Measurements from ENCODE around the gene ITGA7.

- TF ChIP-seq, protein P1, sequence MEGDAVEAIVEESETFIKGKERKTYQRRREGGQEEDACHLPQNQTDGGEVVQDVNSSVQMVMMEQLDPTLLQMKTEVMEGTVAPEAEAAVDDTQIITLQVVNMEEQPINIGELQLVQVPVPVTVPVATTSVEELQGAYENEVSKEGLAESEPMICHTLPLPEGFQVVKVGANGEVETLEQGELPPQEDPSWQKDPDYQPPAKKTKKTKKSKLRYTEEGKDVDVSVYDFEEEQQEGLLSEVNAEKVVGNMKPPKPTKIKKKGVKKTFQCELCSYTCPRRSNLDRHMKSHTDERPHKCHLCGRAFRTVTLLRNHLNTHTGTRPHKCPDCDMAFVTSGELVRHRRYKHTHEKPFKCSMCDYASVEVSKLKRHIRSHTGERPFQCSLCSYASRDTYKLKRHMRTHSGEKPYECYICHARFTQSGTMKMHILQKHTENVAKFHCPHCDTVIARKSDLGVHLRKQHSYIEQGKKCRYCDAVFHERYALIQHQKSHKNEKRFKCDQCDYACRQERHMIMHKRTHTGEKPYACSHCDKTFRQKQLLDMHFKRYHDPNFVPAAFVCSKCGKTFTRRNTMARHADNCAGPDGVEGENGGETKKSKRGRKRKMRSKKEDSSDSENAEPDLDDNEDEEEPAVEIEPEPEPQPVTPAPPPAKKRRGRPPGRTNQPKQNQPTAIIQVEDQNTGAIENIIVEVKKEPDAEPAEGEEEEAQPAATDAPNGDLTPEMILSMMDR (IDR thresholded peaks at IDR 0.05) = no peak
- no peak for TF ChIP-seq POLR2AphosphoS5 (IDR thresholded peaks at IDR 0.05; ENCODE audit: insufficient read depth in 1 of 2, low read depth in 1 of 2)
- no peak for TF ChIP-seq POLR2A (IDR thresholded peaks at IDR 0.05)
Measured at GRCh38 chr12:55745361-55746173, 37.9 kb upstream of the ITGA7 start.
